SK-N-SH treated with all-trans-retinoic acid at 6 μM for 48 hours (cell line): ENCODE measurements around the gene FAM124A.
A peak's percentile ranks its signal among the peaks of the same experiment; 100 is the strongest.

Experiments used
- ATAC-seq: fragments of 200-7000 bp; cut with Tn5 transposase; 3 replicates; pipeline ENCODE4 v1.9.1; 2020; ENCODE audit warnings: mild to moderate bottlenecking, moderate library complexity
- ARNTL ChIP-seq: fragments of 450-650 bp; formaldehyde crosslinking; IDR thresholded peaks from 2 replicates; pipeline ENCODE4 v1.5.0; 2020; ENCODE audit warnings: low read depth, mild to moderate bottlenecking, moderate library complexity, borderline replicate concordance
- BACH2 ChIP-seq: fragments of 250-450 bp; sonication (Bioruptor Pico); IDR thresholded peaks from 2 replicates; pipeline ENCODE4 v1.9.0; 2021; ENCODE audit warnings: mild to moderate bottlenecking, borderline replicate concordance
- CREB5 ChIP-seq: fragments of 250-450 bp; sonication (Bioruptor Pico); IDR thresholded peaks from 2 replicates; pipeline ENCODE4 v1.5.1; 2020; ENCODE audit warnings: low read depth, mild to moderate bottlenecking, moderate library complexity
- CSDC2 ChIP-seq: fragments of 250-450 bp; sonication (Bioruptor Pico); IDR thresholded peaks from 2 replicates; pipeline ENCODE4 v1.5.0; 2020; ENCODE audit warnings: mild to moderate bottlenecking, moderate library complexity
- CSRNP3 ChIP-seq: fragments of 250-450 bp; sonication (Bioruptor Pico); IDR thresholded peaks from 2 replicates; pipeline ENCODE4 v1.5.1; 2021; ENCODE audit warnings: mild to moderate bottlenecking, moderate library complexity
- ESRRG ChIP-seq: fragments of 250-450 bp; sonication (Bioruptor Pico); IDR thresholded peaks from 2 replicates; pipeline ENCODE4 v1.6.1; 2021; ENCODE audit warnings: mild to moderate bottlenecking
- GLIS3 ChIP-seq: fragments of 250-450 bp; sonication (Bioruptor Pico); IDR thresholded peaks from 2 replicates; pipeline ENCODE4 v1.5.0; 2020; ENCODE audit warnings: mild to moderate bottlenecking, moderate library complexity
- ISL1 ChIP-seq: fragments of 250-450 bp; sonication (Bioruptor Pico); IDR thresholded peaks from 2 replicates; pipeline ENCODE4 v2.1.2; 2022; ENCODE audit warnings: mild to moderate bottlenecking, moderate library complexity
- OSR1 ChIP-seq: fragments of 250-450 bp; sonication (Bioruptor Pico); IDR thresholded peaks from 2 replicates; pipeline ENCODE4 v1.8.0; 2022; ENCODE audit warnings: moderate library complexity, mild to moderate bottlenecking, inconsistent platforms
- PATZ1 ChIP-seq: fragments of 250-450 bp; sonication (Bioruptor Pico); IDR thresholded peaks from 2 replicates; pipeline ENCODE4 v1.8.0; 2020; ENCODE audit warnings: mild to moderate bottlenecking, moderate library complexity, borderline replicate concordance
- PPARA ChIP-seq: fragments of 250-450 bp; sonication (Bioruptor Pico); IDR thresholded peaks from 2 replicates; pipeline ENCODE4 v1.5.0; 2020; ENCODE audit warnings: mild to moderate bottlenecking, borderline replicate concordance
- RARB ChIP-seq: fragments of 250-450 bp; sonication (Bioruptor Pico); IDR thresholded peaks from 2 replicates; pipeline ENCODE4 v1.8.0; 2021; ENCODE audit warnings: mild to moderate bottlenecking, moderate library complexity
- SNAI2 ChIP-seq: fragments of 250-450 bp; sonication (Bioruptor Pico); IDR thresholded peaks from 2 replicates; pipeline ENCODE4 v1.5.0; 2020; ENCODE audit warnings: mild to moderate bottlenecking, moderate library complexity
- TCF4 ChIP-seq: fragments of 250-450 bp; sonication (Bioruptor Pico); IDR thresholded peaks from 2 replicates; pipeline ENCODE4 v1.8.0; 2021; ENCODE audit warnings: mild to moderate bottlenecking, moderate library complexity, borderline replicate concordance
- TOX ChIP-seq: fragments of 250-450 bp; sonication (Bioruptor Pico); IDR thresholded peaks from 2 replicates; pipeline ENCODE4 v1.8.0; 2021; ENCODE audit warnings: mild to moderate bottlenecking, moderate library complexity, borderline replicate concordance
- TSHZ2 ChIP-seq: fragments of 250-450 bp; sonication (Bioruptor Pico); IDR thresholded peaks from 2 replicates; pipeline ENCODE4 v1.5.0; 2020; ENCODE audit warnings: mild to moderate bottlenecking, moderate library complexity
- ZC3H10 ChIP-seq: fragments of 250-450 bp; sonication (Bioruptor Pico); IDR thresholded peaks from 2 replicates; pipeline ENCODE4 v1.5.1; 2021; ENCODE audit warnings: mild to moderate bottlenecking, moderate library complexity
- ZFP3 ChIP-seq: fragments of 250-450 bp; sonication (Bioruptor Pico); IDR thresholded peaks from 2 replicates; pipeline ENCODE4 v1.5.0; 2020; ENCODE audit warnings: mild to moderate bottlenecking, moderate library complexity
- ZFP30 ChIP-seq: fragments of 450-650 bp; formaldehyde crosslinking; IDR thresholded peaks from 2 replicates; pipeline ENCODE4 v1.5.0; 2022; ENCODE audit warnings: mild to moderate bottlenecking, moderate library complexity
- ZNF565 ChIP-seq: fragments of 450-650 bp; formaldehyde crosslinking; conservative IDR thresholded peaks from 2 replicates; pipeline ENCODE4 v1.5.0; 2020; ENCODE audit warnings: low read depth, mild to moderate bottlenecking, moderate library complexity
- ZNF70 ChIP-seq: fragments of 450-650 bp; formaldehyde crosslinking; IDR thresholded peaks from 2 replicates; pipeline ENCODE4 v1.5.0; 2020; ENCODE audit warnings: mild to moderate bottlenecking, moderate library complexity
- ZNF8 ChIP-seq: fragments of 450-650 bp; formaldehyde crosslinking; IDR thresholded peaks from 2 replicates; pipeline ENCODE4 v1.5.0; 2020; ENCODE audit warnings: mild to moderate bottlenecking, moderate library complexity

Gene FAM124A

DNA sequence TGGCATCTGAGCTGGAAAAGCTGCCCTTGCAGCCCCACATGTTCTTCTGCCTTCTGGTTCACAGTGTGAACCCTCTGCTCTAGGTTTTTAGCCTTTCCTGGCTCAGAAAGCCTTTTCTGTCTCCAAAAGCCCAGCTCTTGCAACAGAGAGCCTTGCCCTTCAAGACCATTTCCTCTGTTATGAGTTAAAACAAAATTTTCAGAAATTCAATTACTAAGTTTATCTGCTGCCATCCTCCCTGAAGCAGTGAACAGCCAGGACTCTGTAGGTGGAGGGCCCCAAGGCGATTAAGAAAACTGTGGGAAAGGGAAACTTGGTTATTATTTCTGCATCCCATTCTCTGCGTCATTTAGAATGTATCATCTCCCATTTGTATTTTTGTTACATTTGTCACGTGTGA lies 18.8 kb downstream of the FAM124A start:
- TF ChIP-seq CREB5 (CRISPR knock-in tag) (no peak), ZNF565 (no peak), ZFP3 (CRISPR knock-in tag) (no peak), BACH2 (CRISPR knock-in tag) (no peak), ESRRG (CRISPR knock-in tag) (no peak), ZC3H10 (CRISPR knock-in tag) (no peak), PATZ1 (CRISPR knock-in tag) (no peak), ZNF70 (CRISPR knock-in tag) (no peak), ZNF8 (CRISPR knock-in tag) (no peak), OSR1 (no peak), GLIS3 (CRISPR knock-in tag) (no peak), CSDC2 (CRISPR knock-in tag) (no peak)
- no peak for ATAC-seq

DNA sequence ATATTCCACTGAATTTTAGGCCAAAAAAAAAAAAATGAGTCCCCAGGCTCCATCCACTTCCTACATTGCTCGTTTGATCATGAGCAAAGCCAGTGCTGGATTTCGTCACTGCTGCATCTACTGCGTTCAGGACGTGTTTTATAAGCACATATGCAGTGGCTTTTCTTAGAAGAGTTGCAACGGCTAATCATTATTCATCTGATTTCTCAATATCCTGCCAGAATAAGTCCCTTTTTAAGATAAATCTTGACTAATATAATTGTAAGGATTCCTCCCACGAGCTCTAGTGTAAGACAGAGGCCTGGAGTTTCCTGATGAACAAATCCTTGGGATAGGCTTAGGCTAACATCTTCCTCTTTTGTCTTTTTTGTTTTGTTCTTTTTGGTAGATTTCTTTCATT lies 19.5 kb downstream of the FAM124A start:
- peak; percentile 34; the same call in 1 of the 2 replicates for TF ChIP-seq ISL1 (CRISPR knock-in tag)
- no peak for TF ChIP-seq ZFP30 (CRISPR knock-in tag)
- ATAC-seq: no peak

DNA sequence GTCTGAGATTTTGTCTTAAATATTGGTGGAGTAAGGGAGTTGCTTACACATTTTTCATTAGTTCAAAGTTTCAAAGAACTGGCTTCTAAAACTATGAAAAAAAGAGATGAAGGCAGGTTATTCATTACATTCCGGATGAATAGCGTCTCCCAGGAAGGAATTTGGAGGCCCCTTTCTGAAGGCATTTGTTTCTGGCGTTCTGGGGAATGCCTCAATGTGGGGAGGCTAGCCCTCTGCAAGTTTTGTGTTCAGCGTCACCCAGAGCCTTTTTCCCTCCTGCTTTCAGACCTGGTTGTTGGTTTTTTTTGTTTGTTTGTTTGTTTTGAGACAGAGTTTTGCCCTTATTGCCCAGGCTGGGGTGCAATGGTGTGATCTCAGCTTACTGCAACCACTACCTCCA lies 21.0 kb downstream of the FAM124A start:
- no peak for ATAC-seq
- TF ChIP-seq CSDC2 (CRISPR knock-in tag) (no peak), BACH2 (CRISPR knock-in tag) (no peak), ZNF8 (CRISPR knock-in tag) (no peak), GLIS3 (CRISPR knock-in tag) (no peak), CSRNP3 (CRISPR knock-in tag) (no peak), ZNF565 (no peak), SNAI2 (no peak), ZFP3 (CRISPR knock-in tag) (no peak), ISL1 (CRISPR knock-in tag) (no peak), TCF4 (CRISPR knock-in tag) (no peak), CREB5 (CRISPR knock-in tag) (no peak), ZFP30 (CRISPR knock-in tag) (no peak), TOX (CRISPR knock-in tag) (no peak), TSHZ2 (CRISPR knock-in tag) (no peak), ZNF70 (CRISPR knock-in tag) (no peak)

DNA sequence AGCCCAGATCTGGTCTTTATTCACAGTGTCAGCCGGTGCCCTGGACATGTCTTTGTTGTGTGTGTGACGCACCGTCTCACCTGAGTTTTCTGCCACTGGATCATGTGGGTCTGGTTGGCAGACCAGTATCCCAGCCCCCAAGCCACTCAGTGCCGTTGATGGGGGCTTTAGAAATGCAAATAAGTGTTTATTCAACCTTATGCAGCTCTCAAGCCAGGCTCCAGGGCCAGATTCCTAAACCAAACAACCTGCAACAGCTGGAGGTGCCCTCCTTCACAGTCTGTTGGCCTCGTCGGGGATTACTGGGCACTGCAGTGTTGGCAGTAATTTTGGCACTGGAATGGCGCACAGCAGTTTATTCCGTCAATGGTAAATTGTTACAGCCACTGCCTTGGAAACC lies 21.6 kb downstream of the FAM124A start:
- no peak for ATAC-seq
- TF ChIP-seq SNAI2 (no peak), ESRRG (CRISPR knock-in tag) (no peak), PPARA (CRISPR knock-in tag) (no peak), TSHZ2 (CRISPR knock-in tag) (no peak), ZNF8 (CRISPR knock-in tag) (no peak), ARNTL (CRISPR knock-in tag) (no peak), ZNF565 (no peak), ZNF70 (CRISPR knock-in tag) (no peak), ZFP3 (CRISPR knock-in tag) (no peak), CSRNP3 (CRISPR knock-in tag) (no peak), GLIS3 (CRISPR knock-in tag) (no peak), RARB (CRISPR knock-in tag) (no peak), ISL1 (CRISPR knock-in tag) (no peak), ZFP30 (CRISPR knock-in tag) (no peak)
